ENCODE data around the gene WDR93. TPM values are rescaled to one million over a fixed set of nuclear protein-coding genes. Genes with fewer than 3 reads are reported as not detected.
"Not testable (repeated sequence)": the region's sequence is repeated elsewhere in the genome, so short reads cannot be mapped to it uniquely, and the experiment has no call there.

Gene WDR93
- total RNA-seq, 2 experiments from 2014 or later: not detected

DNA sequence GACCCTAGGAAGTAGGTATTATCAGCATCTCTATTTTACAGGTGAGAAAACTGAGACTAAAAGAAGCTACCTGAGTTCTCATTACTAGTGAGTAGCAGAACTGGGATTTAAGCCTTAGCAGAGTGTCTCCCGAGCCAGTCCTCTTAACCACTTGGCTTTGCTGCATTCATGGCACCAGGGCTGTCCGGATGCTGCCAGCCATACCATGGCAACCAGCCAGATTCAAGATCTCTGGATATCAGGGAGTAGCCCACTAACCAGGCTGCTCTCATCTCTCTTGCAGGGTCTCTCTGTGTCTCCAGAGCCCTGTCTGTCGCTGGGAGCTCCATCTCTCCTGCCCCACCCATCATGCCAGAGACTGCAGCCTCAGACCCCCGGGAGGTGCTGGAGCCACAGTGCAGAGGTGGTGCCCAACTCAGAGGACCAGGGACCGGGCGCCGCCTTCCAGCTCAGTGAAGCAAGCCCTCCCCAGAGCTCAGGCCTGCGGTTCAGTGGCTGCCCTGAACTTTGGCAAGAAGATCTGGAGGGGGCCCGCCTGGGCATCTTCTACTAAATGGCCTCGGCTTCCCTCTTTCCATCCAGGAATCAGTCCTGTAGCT lies 87.3 kb downstream of the WDR93 start:
- no peaks in the 10 kb centered on the region for H3K36me3 Mint-ChIP-seq (ENCODE audit: low read depth)
- H3K9me3 Mint-ChIP-seq (ENCODE audit: insufficient read depth): no peaks in the 10 kb centered on the region
- no peak for ATAC-seq
- peaks cover 25% of the 10 kb centered on the region for H3K27me3 Mint-ChIP-seq (ENCODE audit: low read depth)
- DNase-seq: no peak
- CTCF ChIA-PET: interaction anchor here (1.0 to 1.4 kb wide), 3 partner anchors 17 to 97 kb away, joined by 3 to 6 read pairs (median 4); no protein-coding TSS in a partner anchor
- no peak overlapping the region for H3K4me3 Mint-ChIP-seq
- POLR2A ChIA-PET: no interaction called here
- H3K4me1 Mint-ChIP-seq (ENCODE audit: low read depth): peaks cover 8% of the 10 kb centered on the region
- H3K27ac Mint-ChIP-seq: no peak overlapping the region

DNA sequence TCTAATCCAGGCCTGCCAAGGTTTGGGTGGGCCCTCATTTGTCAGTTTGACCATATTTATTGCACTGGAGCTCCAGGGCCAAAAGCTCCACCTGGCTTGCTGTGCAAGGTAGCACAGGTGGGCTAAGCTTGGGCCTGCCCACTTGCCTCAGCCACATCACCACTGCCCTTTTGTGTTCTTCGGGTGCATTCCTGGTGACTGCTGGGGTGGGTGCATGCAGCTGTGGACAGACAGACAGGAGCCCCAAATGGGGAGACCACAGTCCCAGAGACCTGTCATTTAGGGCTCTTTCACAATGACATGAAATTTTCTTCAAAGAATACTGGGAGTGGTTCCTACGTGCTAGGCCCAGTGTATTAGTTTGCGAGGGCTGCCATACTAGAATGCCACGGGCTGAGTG lies 88.2 kb downstream of the WDR93 start:
- DNase-seq (no peak), ATAC-seq (no peak)
- Mint-ChIP-seq H3K4me1 (ENCODE audit: low read depth) (peaks cover 8% of the 10 kb centered on the region), H3K27me3 (ENCODE audit: low read depth) (peaks cover 25% of the 10 kb centered on the region), H3K4me3 (no peak overlapping the region), H3K27ac (no peak overlapping the region), H3K9me3 (ENCODE audit: insufficient read depth) (no peaks in the 10 kb centered on the region), H3K36me3 (ENCODE audit: low read depth) (no peaks in the 10 kb centered on the region)
- ChIA-PET POLR2A (no interaction called here), CTCF (interaction anchor here (1.3 to 1.4 kb wide), 2 partner anchors 39 to 96 kb away, joined by 3 to 4 read pairs; no protein-coding TSS in a partner anchor)

DNA sequence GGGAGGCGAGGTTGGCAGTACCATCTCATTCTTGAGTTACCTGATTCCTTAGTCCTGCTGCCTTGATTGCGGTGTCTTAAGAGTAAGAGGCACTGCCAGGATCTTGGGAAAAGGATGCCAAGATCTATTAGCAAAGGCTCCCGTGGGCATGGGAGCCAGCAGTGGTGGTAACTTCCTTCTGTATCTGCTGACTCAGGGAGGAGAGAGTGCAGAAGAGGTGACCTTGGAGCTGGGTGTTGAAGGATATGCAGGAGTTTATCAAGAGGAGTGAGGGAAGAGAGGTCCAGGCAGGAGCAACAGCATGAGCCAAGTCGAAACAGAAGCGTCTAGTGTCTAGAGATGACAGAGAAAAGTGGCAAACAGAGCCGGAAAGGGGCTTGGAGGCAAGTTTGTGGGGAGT lies 90.0 kb downstream of the WDR93 start:
- DNase-seq (no peak), ATAC-seq (no peak)
- Mint-ChIP-seq H3K27ac (no peak overlapping the region), H3K9me3 (ENCODE audit: insufficient read depth) (no peaks in the 10 kb centered on the region), H3K4me3 (no peak overlapping the region), H3K27me3 (ENCODE audit: low read depth) (peaks cover 20% of the 10 kb centered on the region), H3K36me3 (ENCODE audit: low read depth) (no peaks in the 10 kb centered on the region), H3K4me1 (ENCODE audit: low read depth) (peaks cover 8% of the 10 kb centered on the region)
- ChIA-PET POLR2A (no interaction called here), CTCF (interaction anchor here (1.2 to 1.3 kb wide), 2 partner anchors 40 to 94 kb away, joined by 3 to 4 read pairs; no protein-coding TSS in a partner anchor)

DNA sequence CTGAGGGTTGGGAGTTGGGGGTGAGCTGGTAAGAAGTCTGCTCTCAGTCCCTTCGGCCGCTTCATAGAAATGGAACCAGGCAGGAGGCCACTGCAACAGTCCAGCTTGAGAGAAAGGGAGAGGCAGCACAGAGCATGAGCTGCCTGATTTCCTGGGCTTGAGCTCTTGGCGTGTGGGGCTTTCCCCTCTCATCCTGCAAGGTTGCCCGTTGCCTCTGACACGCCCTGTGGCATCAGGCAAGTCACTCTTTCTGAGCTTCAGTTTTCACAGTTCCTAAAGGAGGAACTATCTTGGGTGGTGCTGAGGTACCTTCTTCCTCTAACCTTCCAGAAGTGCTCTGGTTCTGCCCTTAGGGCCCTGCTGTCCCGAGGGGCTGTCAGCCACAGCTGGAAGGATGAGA lies 90.4 kb downstream of the WDR93 start:
- Mint-ChIP-seq H3K4me1 (ENCODE audit: low read depth) (peaks cover 8% of the 10 kb centered on the region), H3K4me3 (no peak overlapping the region), H3K27ac (no peak overlapping the region), H3K9me3 (ENCODE audit: insufficient read depth) (no peaks in the 10 kb centered on the region), H3K27me3 (ENCODE audit: low read depth) (peaks cover 20% of the 10 kb centered on the region), H3K36me3 (ENCODE audit: low read depth) (no peaks in the 10 kb centered on the region)
- POLR2A ChIA-PET: no interaction called here
- CTCF ChIA-PET: interaction anchor here (1.2 to 1.3 kb wide), 2 partner anchors 41 to 94 kb away, joined by 3 to 4 read pairs; no protein-coding TSS in a partner anchor
- DNase-seq (no peak), ATAC-seq (no peak)

DNA sequence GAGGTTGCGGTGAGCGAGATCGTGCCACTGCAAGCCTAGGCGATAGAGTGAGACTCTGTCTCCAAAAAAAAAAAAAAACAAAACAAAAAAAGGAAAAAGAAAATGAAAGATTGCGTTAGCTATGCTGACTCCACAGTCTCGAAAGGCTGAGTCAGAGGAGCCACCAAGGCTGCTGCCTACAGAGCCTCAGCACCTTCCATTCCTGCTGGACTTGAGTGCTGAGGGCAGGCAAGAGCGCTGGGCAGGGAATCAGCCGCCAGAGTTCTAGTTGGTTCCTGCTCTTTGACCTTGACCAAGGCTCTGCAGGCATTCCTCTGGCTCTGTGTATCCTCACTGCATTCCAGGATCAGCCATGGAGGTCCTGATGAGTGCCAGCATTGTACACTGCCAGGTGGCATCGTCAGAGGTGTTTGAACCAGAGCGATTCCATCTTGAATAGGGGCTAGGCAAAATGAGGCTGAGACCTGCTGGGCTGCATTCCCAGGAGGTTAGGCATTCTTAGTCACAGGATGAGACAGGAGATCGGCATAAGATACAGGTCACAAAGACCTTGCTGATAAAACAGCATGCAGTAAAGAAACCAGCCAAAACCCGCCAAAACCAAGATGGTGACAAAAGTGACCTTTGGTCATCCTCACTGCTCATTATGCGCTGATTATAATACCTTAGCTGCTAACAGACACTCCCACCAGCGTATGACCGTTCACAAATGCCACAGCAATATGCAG lies 91.4 kb downstream of the WDR93 start:
- CTCF ChIA-PET: interaction anchor here (1.3 kb wide), 1 partner anchor 42 kb away, joined by 3 read pairs; no protein-coding TSS in a partner anchor
- POLR2A ChIA-PET: no interaction called here
- H3K9me3 Mint-ChIP-seq (ENCODE audit: insufficient read depth): no peaks in the 10 kb centered on the region
- peaks cover 20% of the 10 kb centered on the region for H3K27me3 Mint-ChIP-seq (ENCODE audit: low read depth)
- ATAC-seq (no peak), DNase-seq (no peak)
- H3K4me1 Mint-ChIP-seq (ENCODE audit: low read depth): peaks cover 5% of the 10 kb centered on the region
- no peak overlapping the region for H3K27ac Mint-ChIP-seq
- no peaks in the 10 kb centered on the region for H3K36me3 Mint-ChIP-seq (ENCODE audit: low read depth)
- no peak overlapping the region for H3K4me3 Mint-ChIP-seq

DNA sequence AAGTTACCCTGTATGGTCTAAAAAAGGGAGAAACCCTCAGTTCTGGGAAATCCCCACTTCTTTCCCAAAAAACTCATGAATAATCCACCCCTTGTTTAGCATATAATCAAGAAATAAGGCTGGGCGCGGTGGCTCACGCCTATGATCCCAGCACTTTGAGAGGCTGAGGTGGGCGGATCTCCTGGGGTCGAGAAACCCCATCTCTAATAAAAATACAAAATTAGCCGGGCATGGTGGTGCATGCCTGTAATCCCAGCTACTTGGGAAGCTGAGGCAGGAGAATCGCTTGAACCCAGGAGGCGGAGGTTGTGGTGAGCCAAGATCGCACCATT lies 92.0 kb downstream of the WDR93 start:
- H3K4me1 Mint-ChIP-seq (ENCODE audit: low read depth); H3K27ac Mint-ChIP-seq; DNase-seq; H3K36me3 Mint-ChIP-seq (ENCODE audit: low read depth); CTCF ChIA-PET; H3K9me3 Mint-ChIP-seq (ENCODE audit: insufficient read depth); H3K4me3 Mint-ChIP-seq; ATAC-seq; POLR2A ChIA-PET: not testable (repeated sequence)
- H3K27me3 Mint-ChIP-seq (ENCODE audit: low read depth): peaks cover 14% of the 10 kb centered on the region

DNA sequence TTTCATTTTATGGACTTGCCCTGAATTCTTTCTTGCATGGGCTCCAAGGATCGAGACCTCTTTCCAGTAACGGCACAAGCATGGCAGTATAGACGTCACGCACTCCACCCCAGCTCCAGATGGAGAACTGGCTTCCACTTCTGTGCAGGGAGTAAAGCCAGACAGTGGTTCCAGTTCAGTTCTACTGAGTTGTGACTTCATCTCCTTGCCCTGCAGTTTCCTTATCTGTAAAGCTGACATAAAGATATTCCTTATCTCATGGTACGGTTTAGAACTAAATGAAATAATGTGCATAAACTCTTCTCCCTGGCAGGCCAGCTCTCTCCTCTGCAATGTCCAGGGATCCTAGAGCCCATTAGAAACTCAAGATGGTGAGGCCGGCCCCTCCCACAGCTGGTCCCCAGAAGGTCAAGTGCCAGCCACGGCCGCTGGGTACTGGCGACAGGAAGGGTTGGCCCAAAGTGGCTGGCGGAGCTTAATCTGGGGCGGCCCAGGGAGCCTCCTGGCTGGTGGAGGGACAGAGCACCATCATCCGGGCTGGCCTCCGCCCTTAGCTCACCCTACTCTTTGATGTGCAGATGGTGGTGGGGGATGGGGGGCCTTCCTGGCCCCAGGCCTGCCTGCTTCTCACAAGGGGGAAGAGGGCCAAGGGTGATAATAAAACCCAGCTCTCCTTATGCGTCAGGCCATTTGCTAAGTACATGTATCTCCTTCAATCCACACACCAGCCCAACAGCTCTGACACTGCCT lies 92.7 kb downstream of the WDR93 start:
- CTCF ChIA-PET: interaction anchor here (1.0 to 1.3 kb wide), 2 partner anchors 10 to 92 kb away, joined by 3 to 4 read pairs; no protein-coding TSS in a partner anchor
- no peak overlapping the region for H3K27ac Mint-ChIP-seq
- H3K4me1 Mint-ChIP-seq (ENCODE audit: low read depth): peaks cover 5% of the 10 kb centered on the region
- H3K27me3 Mint-ChIP-seq (ENCODE audit: low read depth): peaks cover 13% of the 10 kb centered on the region
- H3K4me3 Mint-ChIP-seq: no peak overlapping the region
- H3K36me3 Mint-ChIP-seq (ENCODE audit: low read depth): no peaks in the 10 kb centered on the region
- DNase-seq (no peak), ATAC-seq (no peak)
- no peaks in the 10 kb centered on the region for H3K9me3 Mint-ChIP-seq (ENCODE audit: insufficient read depth)
- POLR2A ChIA-PET: no interaction called here

DNA sequence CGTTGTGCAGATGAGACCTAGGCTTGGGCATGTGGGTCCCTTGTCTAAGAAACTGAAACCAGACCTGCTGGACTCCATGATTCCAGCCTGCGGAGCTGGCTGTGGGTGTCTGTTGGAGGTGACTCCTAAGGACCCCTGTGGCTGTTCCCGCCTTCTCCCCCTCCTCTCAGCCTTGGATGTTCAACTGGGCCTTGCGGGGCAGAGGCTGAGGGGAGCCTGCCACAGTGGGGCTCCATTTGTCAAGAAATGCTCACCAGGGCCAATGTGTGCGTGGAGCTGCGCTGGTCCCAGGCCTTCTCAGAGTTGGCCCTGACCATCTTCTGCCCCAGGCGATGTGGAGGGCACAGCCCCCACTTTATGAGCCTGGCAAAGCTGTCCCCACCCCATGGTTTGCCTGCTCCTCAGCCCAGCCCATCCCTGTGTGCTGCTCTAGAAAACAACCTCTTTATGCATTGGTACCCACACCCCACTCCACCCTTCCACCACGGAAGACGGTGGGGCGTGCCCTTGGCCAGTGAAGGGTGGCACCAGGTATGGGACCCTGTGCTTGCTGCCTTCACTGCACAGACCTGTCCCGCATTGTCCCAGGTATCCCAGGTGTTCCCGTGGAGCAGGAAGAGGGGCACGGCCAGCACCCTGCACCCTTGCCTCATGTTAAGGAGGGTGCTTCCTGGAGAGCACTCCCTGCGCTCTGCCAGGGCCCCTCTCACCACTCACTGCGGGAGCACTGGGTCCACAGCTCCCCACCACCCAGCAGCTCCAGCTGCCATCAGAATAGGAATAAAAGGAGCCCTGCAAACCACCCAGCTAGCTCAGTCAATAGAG lies 93.5 kb downstream of the WDR93 start:
- no peak overlapping the region for H3K4me3 Mint-ChIP-seq
- ATAC-seq (no peak), DNase-seq (no peak)
- ChIA-PET CTCF (interaction anchor here (1.0 to 1.3 kb wide), 2 partner anchors 11 to 91 kb away, joined by 3 to 4 read pairs; no protein-coding TSS in a partner anchor), POLR2A (no interaction called here)
- no peak overlapping the region for H3K27ac Mint-ChIP-seq
- peaks cover 5% of the 10 kb centered on the region for H3K4me1 Mint-ChIP-seq (ENCODE audit: low read depth)
- peaks cover 10% of the 10 kb centered on the region for H3K27me3 Mint-ChIP-seq (ENCODE audit: low read depth)
- no peaks in the 10 kb centered on the region for H3K9me3 Mint-ChIP-seq (ENCODE audit: insufficient read depth)
- H3K36me3 Mint-ChIP-seq (ENCODE audit: low read depth): no peaks in the 10 kb centered on the region

DNA sequence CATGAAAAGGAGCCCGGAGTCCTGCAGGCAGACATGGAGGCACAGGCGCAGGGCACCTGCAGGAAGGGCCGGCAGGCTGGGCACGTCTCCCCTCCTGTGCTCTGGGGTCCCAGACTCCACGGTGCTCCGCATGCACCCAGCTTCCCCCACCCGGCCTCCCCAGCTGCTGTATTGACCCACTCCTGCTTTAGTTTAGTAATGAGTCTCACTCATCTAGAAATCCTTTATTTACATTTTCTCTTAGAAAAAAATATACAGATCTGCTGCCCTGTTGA lies 94.0 kb downstream of the WDR93 start:
- Mint-ChIP-seq H3K4me3 (no peak overlapping the region), H3K36me3 (ENCODE audit: low read depth) (no peaks in the 10 kb centered on the region), H3K9me3 (ENCODE audit: insufficient read depth) (no peaks in the 10 kb centered on the region), H3K27ac (no peak overlapping the region), H3K4me1 (ENCODE audit: low read depth) (peaks cover 5% of the 10 kb centered on the region), H3K27me3 (ENCODE audit: low read depth) (peaks cover 10% of the 10 kb centered on the region)
- DNase-seq: no peak
- POLR2A ChIA-PET: no interaction called here
- CTCF ChIA-PET: no interaction called here
- no peak for ATAC-seq

DNA sequence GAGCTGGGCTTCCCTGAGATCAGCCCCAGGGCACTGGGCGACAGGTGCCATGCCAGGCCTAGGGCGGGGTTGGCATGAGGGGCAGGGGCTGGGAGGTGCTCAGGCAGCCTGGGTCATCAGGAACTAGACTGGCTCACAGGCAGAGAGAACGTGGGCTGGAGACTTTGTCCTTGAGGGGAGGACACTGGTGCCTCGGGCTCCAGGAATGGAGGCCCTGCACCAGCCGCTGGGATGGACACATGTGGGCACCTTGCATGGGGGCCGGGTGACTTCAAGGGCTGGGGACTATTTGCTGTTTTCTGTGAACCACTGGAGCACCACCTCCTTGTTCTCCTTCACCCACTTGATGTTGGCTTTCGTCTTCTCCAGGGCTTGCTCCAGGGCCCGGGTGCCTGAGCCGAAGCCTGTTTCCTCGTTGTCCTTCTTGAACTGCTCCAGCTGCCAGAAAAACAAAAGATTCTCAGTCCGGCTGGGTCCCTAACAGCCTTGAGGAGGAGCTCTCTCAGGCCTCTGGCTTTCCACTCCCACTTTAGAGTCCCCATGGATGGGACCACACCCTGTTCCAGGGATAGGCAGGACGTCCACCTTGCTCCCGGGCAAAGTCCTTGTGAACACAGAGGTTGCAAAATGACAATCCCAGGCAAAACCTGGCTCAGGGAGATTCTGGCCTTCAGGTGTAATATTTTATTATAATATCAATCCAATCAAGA lies 94.6 kb downstream of the WDR93 start:
- ATAC-seq: no peak

DNA sequence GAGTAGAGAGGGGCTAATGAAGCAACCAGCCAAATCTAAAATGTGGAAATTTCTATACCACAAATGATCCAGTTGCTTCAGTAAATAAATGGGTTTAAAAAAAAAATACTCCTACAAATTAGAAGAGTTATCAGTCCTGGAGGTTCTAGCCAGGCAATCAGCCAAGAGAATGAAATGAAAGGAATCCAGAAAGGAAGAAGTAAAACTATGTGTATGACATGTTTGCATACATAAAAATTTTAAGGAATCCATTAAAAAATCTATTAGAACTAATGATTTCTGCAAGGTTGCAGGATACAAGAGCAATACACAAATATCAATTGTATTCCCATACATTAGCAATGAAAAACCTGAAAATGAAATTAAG lies 95.1 kb downstream of the WDR93 start:
- ATAC-seq (no peak), DNase-seq (no peak)
- Mint-ChIP-seq H3K4me3 (no peak overlapping the region), H3K9me3 (ENCODE audit: insufficient read depth) (no peaks in the 10 kb centered on the region), H3K27me3 (ENCODE audit: low read depth) (peaks cover 7% of the 10 kb centered on the region), H3K36me3 (ENCODE audit: low read depth) (no peaks in the 10 kb centered on the region), H3K4me1 (ENCODE audit: low read depth) (peaks cover 3% of the 10 kb centered on the region), H3K27ac (no peak overlapping the region)
- CTCF ChIA-PET: no interaction called here
- POLR2A ChIA-PET: no interaction called here

More for the DNA sequence above, 94.6 kb downstream of the WDR93 start:
- Mint-ChIP-seq H3K27me3 (ENCODE audit: low read depth) (peaks cover 10% of the 10 kb centered on the region), H3K36me3 (ENCODE audit: low read depth) (no peaks in the 10 kb centered on the region), H3K4me1 (ENCODE audit: low read depth) (peaks cover 5% of the 10 kb centered on the region), H3K9me3 (ENCODE audit: insufficient read depth) (no peaks in the 10 kb centered on the region), H3K4me3 (no peak overlapping the region), H3K27ac (no peak overlapping the region)
- ChIA-PET POLR2A (no interaction called here), CTCF (no interaction called here)
- DNase-seq: no peak
